Measurements from ENCODE around the gene KCNS1.

Gene KCNS1

DNA sequence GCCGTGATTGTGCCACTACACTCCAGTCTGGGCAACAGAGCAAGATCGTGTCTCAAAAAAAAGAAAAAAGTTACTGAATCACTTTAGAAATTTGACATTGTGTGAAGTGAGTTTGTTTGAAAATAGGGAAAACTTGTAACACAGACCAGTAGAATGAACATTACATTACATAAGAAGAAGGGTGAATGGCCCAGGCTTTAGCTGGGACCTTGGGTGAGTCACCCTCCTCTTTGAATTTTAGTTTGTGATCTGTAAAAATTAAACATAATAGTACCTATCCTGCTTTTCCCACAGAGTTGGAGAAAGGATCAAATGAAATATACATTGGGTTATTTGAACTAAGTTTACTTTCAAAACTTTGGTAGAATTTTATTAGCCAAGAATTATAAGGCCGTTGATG is 56.3 kb downstream of the KCNS1 start:
- no peak for DNase-seq

DNA sequence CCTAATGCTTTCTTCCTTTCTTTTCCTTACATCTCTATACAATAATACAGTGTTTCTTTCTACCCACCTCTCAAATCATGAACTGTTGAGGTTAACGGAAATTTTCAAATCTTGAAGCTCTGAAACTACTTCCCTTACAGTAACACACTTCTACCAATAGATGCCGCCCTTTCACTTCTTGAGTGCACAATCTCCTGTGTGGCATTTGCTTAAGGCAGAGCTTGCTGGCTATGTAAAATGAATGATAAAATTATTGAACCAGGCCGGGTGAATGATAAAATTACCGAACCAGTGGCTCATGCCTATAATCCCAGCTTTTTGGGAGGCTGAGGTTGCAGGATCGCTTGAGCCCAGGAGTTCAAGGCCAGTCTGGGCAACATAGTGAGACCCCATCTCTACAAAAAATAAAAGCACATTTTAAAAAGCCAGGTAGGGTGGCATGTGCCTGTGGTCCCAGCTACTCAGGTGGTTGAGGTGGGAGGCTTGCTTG is 56.8 kb downstream of the KCNS1 start:
- peak; percentile 79 for DNase-seq

DNA sequence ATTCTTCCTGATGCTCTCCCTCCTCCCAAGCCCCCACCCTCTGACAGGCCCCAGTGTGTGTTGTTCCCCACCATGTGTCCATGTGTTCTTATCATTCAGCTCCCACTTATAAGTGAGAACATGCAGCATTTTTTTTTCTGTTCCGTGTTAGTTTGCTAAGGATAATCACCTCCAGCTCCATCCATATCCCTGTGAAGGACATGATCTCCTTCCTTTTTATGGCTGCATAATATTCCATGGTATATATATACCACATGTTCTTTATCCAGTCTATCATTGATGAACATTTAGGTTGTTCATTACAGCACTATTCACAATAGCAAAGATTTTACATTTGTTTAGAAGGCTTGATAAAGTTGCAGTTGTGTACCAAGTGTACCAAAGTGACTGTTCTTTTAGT is 57.9 kb downstream of the KCNS1 start:
- DNase-seq, result no peak

All from CD4-positive, alpha-beta T cell treated with Interleukin-17A for 1 hour (primary cell).